ENCODE results near the gene ZDHHC20. TPM values are rescaled to one million over a fixed set of nuclear protein-coding genes. Genes with fewer than 3 reads are reported as not detected.

ZDHHC20 gene
- total RNA-seq, 1 donor from 2014 or later, result 110 TPM

DNA sequence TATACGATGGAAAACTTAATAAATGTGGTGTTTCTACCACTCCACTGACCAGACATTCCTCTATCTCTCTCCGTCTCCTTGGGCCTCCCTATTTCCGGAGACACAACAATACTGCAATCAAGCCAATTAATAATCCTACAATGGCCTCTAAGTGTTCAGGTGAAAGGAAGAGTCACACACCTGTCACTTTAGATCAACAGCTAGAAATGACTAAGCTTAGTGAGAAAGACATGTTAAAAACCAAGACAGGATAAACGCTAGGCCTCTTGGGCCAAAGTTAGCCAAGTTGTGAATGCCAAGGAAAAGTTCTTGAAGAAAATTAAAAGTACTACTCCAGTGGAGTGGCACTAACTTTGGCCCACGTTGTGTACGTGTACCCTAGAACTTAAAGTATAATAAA lies 22.5 kb downstream of the ZDHHC20 start:
- Mint-ChIP-seq H3K27me3 (no peaks in the 10 kb centered on the region), H3K9me3 (ENCODE audit: low read depth) (peaks cover 40% of the 10 kb centered on the region), H3K27ac (no peak overlapping the region), H3K36me3 (ENCODE audit: insufficient read depth) (peaks cover 48% of the 10 kb centered on the region), H3K4me3 (ENCODE audit: low read depth) (no peak overlapping the region), H3K4me1 (ENCODE audit: low read depth) (no peaks in the 10 kb centered on the region)
- TF ChIP-seq, protein P1, sequence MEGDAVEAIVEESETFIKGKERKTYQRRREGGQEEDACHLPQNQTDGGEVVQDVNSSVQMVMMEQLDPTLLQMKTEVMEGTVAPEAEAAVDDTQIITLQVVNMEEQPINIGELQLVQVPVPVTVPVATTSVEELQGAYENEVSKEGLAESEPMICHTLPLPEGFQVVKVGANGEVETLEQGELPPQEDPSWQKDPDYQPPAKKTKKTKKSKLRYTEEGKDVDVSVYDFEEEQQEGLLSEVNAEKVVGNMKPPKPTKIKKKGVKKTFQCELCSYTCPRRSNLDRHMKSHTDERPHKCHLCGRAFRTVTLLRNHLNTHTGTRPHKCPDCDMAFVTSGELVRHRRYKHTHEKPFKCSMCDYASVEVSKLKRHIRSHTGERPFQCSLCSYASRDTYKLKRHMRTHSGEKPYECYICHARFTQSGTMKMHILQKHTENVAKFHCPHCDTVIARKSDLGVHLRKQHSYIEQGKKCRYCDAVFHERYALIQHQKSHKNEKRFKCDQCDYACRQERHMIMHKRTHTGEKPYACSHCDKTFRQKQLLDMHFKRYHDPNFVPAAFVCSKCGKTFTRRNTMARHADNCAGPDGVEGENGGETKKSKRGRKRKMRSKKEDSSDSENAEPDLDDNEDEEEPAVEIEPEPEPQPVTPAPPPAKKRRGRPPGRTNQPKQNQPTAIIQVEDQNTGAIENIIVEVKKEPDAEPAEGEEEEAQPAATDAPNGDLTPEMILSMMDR (IDR thresholded peaks at IDR 0.05; ENCODE audit: unreplicated experiment), result no peak
- DNase-seq (ENCODE audit: low spot score, unreplicated experiment), result no peak

DNA sequence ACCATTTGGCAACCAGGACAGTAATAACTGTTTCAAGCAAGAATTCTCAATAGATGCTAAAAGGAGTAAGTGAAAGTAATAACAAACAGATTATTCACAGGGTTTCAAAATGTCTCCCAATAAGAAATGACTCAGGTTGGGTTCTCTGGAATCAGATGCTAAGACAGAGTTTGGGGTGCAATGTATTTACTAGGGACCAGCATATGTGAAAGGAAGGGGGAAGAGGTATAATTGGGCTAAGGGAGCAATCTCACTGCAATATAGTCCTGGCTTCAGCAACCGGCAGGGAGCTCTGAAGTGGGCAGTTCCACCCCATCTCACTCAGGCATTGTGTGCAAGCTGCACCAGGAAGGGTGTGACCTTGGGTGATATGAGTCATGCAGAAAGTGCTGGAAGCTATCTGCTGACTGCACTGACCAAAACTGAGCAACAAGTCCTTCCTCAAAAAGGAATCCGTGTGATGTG lies 23.4 kb downstream of the ZDHHC20 start:
- no peak for DNase-seq (ENCODE audit: low spot score, unreplicated experiment)
- Mint-ChIP-seq H3K4me1 (ENCODE audit: low read depth) (no peaks in the 10 kb centered on the region), H3K9me3 (ENCODE audit: low read depth) (peaks cover 41% of the 10 kb centered on the region), H3K36me3 (ENCODE audit: insufficient read depth) (peaks cover 50% of the 10 kb centered on the region), H3K4me3 (ENCODE audit: low read depth) (no peak overlapping the region), H3K27ac (no peak overlapping the region), H3K27me3 (no peaks in the 10 kb centered on the region)
- TF ChIP-seq, protein P1 (IDR thresholded peaks at IDR 0.05; ENCODE audit: unreplicated experiment), result no peak

DNA sequence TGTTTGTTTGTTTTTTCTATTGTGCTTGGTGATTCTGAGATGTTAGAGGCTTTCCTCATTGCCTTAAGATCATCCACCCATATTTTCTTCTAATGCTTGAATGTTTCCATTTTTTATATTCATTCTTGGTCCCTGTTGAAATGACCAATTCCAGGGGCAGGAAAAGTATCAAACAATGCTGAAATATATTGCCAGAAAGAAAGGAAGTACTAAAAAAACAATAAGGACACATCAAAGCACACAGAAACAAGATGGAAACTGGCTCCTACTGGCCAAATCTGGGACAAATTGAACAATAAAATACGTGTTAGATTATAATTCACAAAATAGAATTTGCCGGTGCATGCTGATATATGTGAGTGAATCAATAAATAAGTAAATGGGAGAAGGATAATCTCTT lies 23.9 kb downstream of the ZDHHC20 start:
- DNase-seq (ENCODE audit: low spot score, unreplicated experiment), result no peak
- Mint-ChIP-seq H3K36me3 (ENCODE audit: insufficient read depth) (peaks cover 53% of the 10 kb centered on the region), H3K27me3 (no peaks in the 10 kb centered on the region), H3K4me3 (ENCODE audit: low read depth) (no peak overlapping the region), H3K27ac (no peak overlapping the region), H3K9me3 (ENCODE audit: low read depth) (peaks cover 45% of the 10 kb centered on the region), H3K4me1 (ENCODE audit: low read depth) (no peaks in the 10 kb centered on the region)
- TF ChIP-seq, protein P1 (IDR thresholded peaks at IDR 0.05; ENCODE audit: unreplicated experiment), result no peak

DNA sequence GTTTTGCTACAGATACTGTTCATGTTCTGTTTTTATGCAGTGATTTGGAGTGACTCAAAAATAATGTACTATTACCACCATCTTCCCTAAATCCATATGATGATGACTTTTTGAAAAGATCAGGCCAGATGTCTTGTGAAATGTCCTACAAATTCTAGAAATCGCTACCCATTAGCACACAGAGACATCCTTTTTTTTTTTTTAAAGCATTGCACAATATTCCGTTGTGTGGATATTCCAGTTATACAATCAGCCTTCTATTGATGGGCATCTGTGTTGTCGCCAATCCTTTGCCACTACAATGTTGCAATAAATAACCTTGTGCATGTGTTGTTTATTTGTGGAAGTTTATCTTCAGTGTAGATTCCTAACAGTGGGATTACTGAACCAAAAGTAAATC lies 24.5 kb downstream of the ZDHHC20 start:
- no peak for DNase-seq (ENCODE audit: low spot score, unreplicated experiment)
- TF ChIP-seq, protein P1 (IDR thresholded peaks at IDR 0.05; ENCODE audit: unreplicated experiment), result no peak
- Mint-ChIP-seq H3K4me1 (ENCODE audit: low read depth) (no peaks in the 10 kb centered on the region), H3K9me3 (ENCODE audit: low read depth) (peaks cover 52% of the 10 kb centered on the region), H3K36me3 (ENCODE audit: insufficient read depth) (peaks cover 59% of the 10 kb centered on the region), H3K4me3 (ENCODE audit: low read depth) (no peak overlapping the region), H3K27ac (no peak overlapping the region), H3K27me3 (no peaks in the 10 kb centered on the region)

DNA sequence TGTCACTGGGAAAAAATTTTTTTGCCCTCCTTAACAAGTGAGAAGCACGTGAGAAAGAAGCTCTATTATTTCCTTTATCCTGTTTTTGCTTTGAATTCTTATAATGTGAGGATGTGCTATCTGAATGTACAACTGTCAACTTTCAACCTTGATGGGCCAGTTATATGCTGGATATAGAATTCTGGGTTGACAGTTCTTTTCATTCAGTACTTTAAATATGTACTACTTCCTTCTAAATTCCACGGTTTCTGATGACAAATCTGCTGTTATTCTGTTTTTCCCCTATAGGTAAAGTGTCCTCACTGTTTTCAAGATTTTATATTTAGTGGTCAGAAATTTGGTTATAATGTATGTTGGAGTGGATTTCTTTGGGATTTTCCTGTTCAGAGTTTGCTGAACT lies 29.9 kb downstream of the ZDHHC20 start:
- H3K4me3 Mint-ChIP-seq (ENCODE audit: low read depth), result no peak overlapping the region
- H3K27ac Mint-ChIP-seq, result no peak overlapping the region
- peaks cover 5% of the 10 kb centered on the region for H3K4me1 Mint-ChIP-seq (ENCODE audit: low read depth)
- peaks cover 32% of the 10 kb centered on the region for H3K36me3 Mint-ChIP-seq (ENCODE audit: insufficient read depth)
- TF ChIP-seq, protein P1 (IDR thresholded peaks at IDR 0.05; ENCODE audit: unreplicated experiment), result no peak
- no peaks in the 10 kb centered on the region for H3K27me3 Mint-ChIP-seq
- H3K9me3 Mint-ChIP-seq (ENCODE audit: low read depth), result peaks cover 26% of the 10 kb centered on the region
- DNase-seq (ENCODE audit: low spot score, unreplicated experiment), result no peak

Data from progenitor cell of endocrine pancreas (in vitro differentiated cells).